A549 (cell line): ENCODE data around the gene FKBP8. TPM values are rescaled to one million over a fixed set of nuclear protein-coding genes. Genes with fewer than 3 reads are reported as not detected.

Experiments
- ATAC-seq, 2 experiments: fragments of 200-7000 bp in 1 of 2; fragments of >200 bp in 1 of 2; cut with Nextera tagmentation in 1 of 2; cut with Tn5 transposase in 1 of 2; 3 replicates each; pipeline versions ENCODE4 v1.8.0 to v1.9.1; 2018 to 2020; ENCODE audit warnings: mild to moderate bottlenecking in 1 of 2, moderate library complexity in 1 of 2
- CTCF ChIA-PET: fragments of 300-600 bp; sonication (Branson Sonifier 250); formaldehyde crosslinking; extraction: SDS; loops from one replicate; lab custom pipeline; 2021; ENCODE audit warnings: antibody characterized with exemption, inconsistent platforms; lab: Yijun Ruan, JAX
- POLR2A ChIA-PET: fragments of 350-600 bp; formaldehyde crosslinking; extraction: SDS; loops from one replicate; lab custom pipeline; 2021; ENCODE audit warnings: antibody characterized with exemption, inconsistent platforms; lab: Yijun Ruan, JAX
- DNase-seq, 2 experiments: peaks; one replicate each; pipeline versions ENCODE4 v3.0.0 to v3.0.0-alpha.2; 2011 to 2016; ENCODE audit warnings: low read depth in 1 of 2, low spot score in 1 of 2
- FAIRE-seq: peaks from 2 replicates; lab custom pipeline; 2011; peaks lifted over from hg19 to GRCh38; lab: Jason Lieb, UNC
- H3K27ac ChIP-seq, 2 experiments: fragments of >200 bp; sonication (Bioruptor Twin); formaldehyde crosslinking; 3 replicates each; pipeline ENCODE4 v1.5.1; 2016 to 2017
- H3K4me1 ChIP-seq: fragments of >200 bp; sonication (Bioruptor Twin); formaldehyde crosslinking; 3 replicates; pipeline ENCODE4 v1.6.1; 2016
- H3K4me2 ChIP-seq: fragments of >200 bp; sonication (Bioruptor Twin); formaldehyde crosslinking; 3 replicates; pipeline ENCODE4 v1.6.1; 2016
- H3K4me3 ChIP-seq: fragments of >200 bp; sonication (Bioruptor Twin); formaldehyde crosslinking; 3 replicates; pipeline ENCODE4 v1.5.1; 2016
- H3K9me3 ChIP-seq: fragments of >200 bp; sonication (Bioruptor Twin); formaldehyde crosslinking; 3 replicates; pipeline ENCODE4 v1.6.1; 2016
- ATOH8 ChIP-seq: fragments of 250-450 bp; sonication (Bioruptor Pico); IDR thresholded peaks from 2 replicates; pipeline ENCODE4 v1.5.0; 2020; ENCODE audit warnings: low read depth, mild to moderate bottlenecking, moderate library complexity
- BCL3 ChIP-seq: fragments of >200 bp; sonication (Bioruptor Twin); formaldehyde crosslinking; IDR thresholded peaks from 3 replicates; pipeline ENCODE4 v1.6.1; 2016
- BHLHE40 ChIP-seq: IDR thresholded peaks from 2 replicates; pipeline ENCODE4 v1.6.1; 2012; ENCODE audit warnings: low read depth, low read length, inconsistent platforms
- CHD4 ChIP-seq: fragments of 200-600 bp; sonication (generic); IDR thresholded peaks from 2 replicates; pipeline ENCODE4 v1.6.1; 2016; ENCODE audit warnings: antibody characterized with exemption, mild to moderate bottlenecking, borderline replicate concordance
- ESRRA ChIP-seq: fragments of 150-350 bp; IDR thresholded peaks from 2 replicates; pipeline ENCODE4 v1.6.1; 2014; ENCODE audit warnings: mild to moderate bottlenecking, low read length, borderline replicate concordance
- FOSB ChIP-seq: fragments of 250-450 bp; sonication (Bioruptor Pico); IDR thresholded peaks from 2 replicates; pipeline ENCODE4 v1.5.0; 2020; ENCODE audit warnings: mild to moderate bottlenecking, moderate library complexity
- HEYL ChIP-seq: fragments of 250-450 bp; sonication (Bioruptor Pico); IDR thresholded peaks from 2 replicates; pipeline ENCODE4 v1.8.0; 2021; ENCODE audit warnings: mild to moderate bottlenecking, moderate library complexity
- HOXA7 ChIP-seq: fragments of 250-450 bp; sonication (Bioruptor Pico); IDR thresholded peaks from 2 replicates; pipeline ENCODE4 v1.5.0; 2020; ENCODE audit warnings: mild to moderate bottlenecking, moderate library complexity
- HOXB13 ChIP-seq: fragments of 250-450 bp; sonication (Bioruptor Pico); IDR thresholded peaks from 2 replicates; pipeline ENCODE4 v1.5.0; 2020; ENCODE audit warnings: low read depth, mild to moderate bottlenecking, moderate library complexity
- JUN ChIP-seq, 2 experiments: fragments of >200 bp; sonication (Bioruptor Twin); formaldehyde crosslinking; IDR thresholded peaks; 2 replicates in 1 of 2; 3 replicates in 1 of 2; pipeline ENCODE4 v1.6.1; 2016 to 2017
- KDM1A ChIP-seq: fragments of 200-600 bp; sonication (generic); IDR thresholded peaks from 2 replicates; pipeline ENCODE4 v1.6.1; 2016; ENCODE audit warnings: low read depth, mild to moderate bottlenecking
- KDM5A ChIP-seq: fragments of 200-600 bp; sonication (generic); IDR thresholded peaks from 2 replicates; pipeline ENCODE4 v1.6.1; 2016; ENCODE audit warnings: antibody characterized with exemption, mild to moderate bottlenecking
- MAFK ChIP-seq: fragments of 450-650 bp; IDR thresholded peaks from 2 replicates; pipeline ENCODE4 v1.6.1; 2014; ENCODE audit not compliant: partially characterized antibody
- MAZ ChIP-seq: fragments of 150-350 bp; IDR thresholded peaks from 2 replicates; pipeline ENCODE4 v1.6.1; 2014; ENCODE audit warnings: antibody characterized with exemption, low read depth, low read length, borderline replicate concordance
- MYC ChIP-seq: IDR thresholded peaks from 2 replicates; pipeline ENCODE4 v1.6.1; 2012; ENCODE audit warnings: mild to moderate bottlenecking, inconsistent platforms, low read length, improper control_type of control experiment, borderline replicate concordance
- NPAS2 ChIP-seq: fragments of 250-450 bp; sonication (Bioruptor Pico); IDR thresholded peaks from 2 replicates; pipeline ENCODE4 v1.8.0; 2022; ENCODE audit warnings: mild to moderate bottlenecking, moderate library complexity, borderline replicate concordance
- POLR2A ChIP-seq: IDR thresholded peaks from 2 replicates; pipeline ENCODE4 v1.6.1; 2012; ENCODE audit warnings: mild to moderate bottlenecking, low read length
- RARB ChIP-seq: fragments of 250-450 bp; sonication (Bioruptor Pico); IDR thresholded peaks from 2 replicates; pipeline ENCODE4 v1.8.0; 2021; ENCODE audit warnings: mild to moderate bottlenecking, moderate library complexity
- SMC3 ChIP-seq: fragments of >200 bp; sonication (Bioruptor Twin); formaldehyde crosslinking; IDR thresholded peaks from 3 replicates; pipeline ENCODE4 v1.6.1; 2018; ENCODE audit warnings: inconsistent platforms
- USF2 ChIP-seq: fragments of 450-650 bp; IDR thresholded peaks from 2 replicates; pipeline ENCODE4 v1.6.1; 2014; ENCODE audit warnings: antibody characterized with exemption
- ZNF302 ChIP-seq: fragments of 250-450 bp; sonication (Bioruptor Pico); IDR thresholded peaks from 2 replicates; pipeline ENCODE4 v1.9.0; 2021; ENCODE audit warnings: inconsistent platforms, mild to moderate bottlenecking, moderate library complexity
- ZSCAN20 ChIP-seq: fragments of 250-450 bp; sonication (Bioruptor Pico); IDR thresholded peaks from 2 replicates; pipeline ENCODE4 v1.8.0; 2022; ENCODE audit warnings: mild to moderate bottlenecking, moderate library complexity
- WGBS: methylation state at CpG from one replicate; pipeline ENCODE4 v1.1.6; 2017; ENCODE audit errors: missing lambda C conversion rate; 5-methylcytosine and 5-hydroxymethylcytosine counted together
- polyA plus RNA-seq, 4 experiments: library from polyadenylated mRNA; depleted of rRNA in 3 of 4; stranded (reverse); fragments of >200 nt; fragmentation: RNase III in 1 of 4; extraction: RNeasy Plus Mini Kit Qiagen cat#74134 plus additional on column Dnase treatment in 1 of 4; gene quantifications; 2 replicates in 3 of 4; 3 replicates in 1 of 4; pipeline ENCODE4 v1.2.3, GENCODE V29; 2011 to 2017

Gene FKBP8
- polyA plus RNA-seq, 2 of the 4 experiments (the other 2 are of a cell fraction): 56.1 to 123 TPM

GRCh38 chr19:18501832-18502231, 41.5 kb downstream of the FKBP8 start:
- H3K4me2 ChIP-seq: no peak overlapping the region
- no peak overlapping the region for H3K27ac ChIP-seq
- ChIA-PET CTCF (interaction anchor here (0.8 to 1.8 kb wide), 3 partner anchors 11 to 51 kb away, joined by 3 to 5 read pairs (median 3); no protein-coding TSS in a partner anchor), POLR2A (no interaction called here)
- ATAC-seq (no peak), DNase-seq (no peak), FAIRE-seq (no peak)
- no peak overlapping the region for H3K4me3 ChIP-seq
- WGBS: 95% methylated on average over 4 of the region's 9 CpGs
- peaks cover 24% of the 10 kb centered on the region for H3K4me1 ChIP-seq
- H3K9me3 ChIP-seq: no peaks in the 10 kb centered on the region
- TF ChIP-seq JUN (IDR thresholded peaks at IDR 0.05) (no peak), KDM1A (no peak), CHD4 (no peak), MAZ (no peak), SMC3 (no peak), BCL3 (no peak)

GRCh38 chr19:18501351-18501750, 42.0 kb downstream of the FKBP8 start:
- H3K9me3 ChIP-seq: no peaks in the 10 kb centered on the region
- H3K4me2 ChIP-seq: no peak overlapping the region
- ATAC-seq: no peak
- H3K4me3 ChIP-seq: no peak overlapping the region
- FAIRE-seq: no peak
- peaks cover 25% of the 10 kb centered on the region for H3K4me1 ChIP-seq
- H3K27ac ChIP-seq: no peak overlapping the region
- no peak for DNase-seq
- TF ChIP-seq USF2 (no peak), MAZ (no peak), ZNF302 (CRISPR knock-in tag) (no peak), HOXA7 (CRISPR knock-in tag) (no peak), FOSB (CRISPR knock-in tag) (no peak), HOXB13 (CRISPR knock-in tag) (no peak), KDM5A (no peak), BHLHE40 (no peak), RARB (no peak), ESRRA (no peak), BCL3 (no peak), POLR2A (no peak), CHD4 (no peak), ATOH8 (CRISPR knock-in tag) (no peak), MYC (no peak), JUN (IDR thresholded peaks at IDR 0.05) (no peak), NPAS2 (CRISPR knock-in tag) (no peak), HEYL (CRISPR knock-in tag) (no peak), MAFK (no peak), ZSCAN20 (CRISPR knock-in tag) (no peak)
- POLR2A ChIA-PET: no interaction called here
- 83% methylated on average over 7 of the region's 13 CpGs for WGBS
- CTCF ChIA-PET: interaction anchor here (0.8 to 1.3 kb wide), 3 partner anchors 12 to 40 kb away, joined by 3 to 5 read pairs (median 3); no protein-coding TSS in a partner anchor
